Panc1 (cell line): ENCODE data around the gene C15orf62. TPM values are rescaled to one million over a fixed set of nuclear protein-coding genes. Genes with fewer than 3 reads are reported as not detected.

Experiments used
- ATAC-seq: fragments of 200-7000 bp; cut with Tn5 transposase; 2 replicates; pipeline ENCODE4 v1.9.1; 2020; ENCODE audit warnings: mild to moderate bottlenecking, moderate library complexity
- BruUV-seq: library from RNA; stranded (reverse); fragments of 400-500 nt; replicated peaks from 2 replicates; lab custom pipeline; 2021; lab: Mats Ljungman, UMichigan
- CTCF ChIA-PET: fragments of 300-600 bp; sonication (Branson Sonifier 250); formaldehyde crosslinking; loops from one replicate; lab custom pipeline; 2022; ENCODE audit warnings: antibody characterized with exemption; lab: Charles Lee
- POLR2A ChIA-PET: fragments of 300-600 bp; sonication (Branson Sonifier 250); formaldehyde crosslinking; loops from one replicate; lab custom pipeline; 2022; ENCODE audit warnings: antibody characterized with exemption; lab: Charles Lee
- DNase-seq: peaks from one replicate; pipeline ENCODE4 v3.0.0-alpha.2; 2010; ENCODE audit warnings: low read depth, low spot score
- H3K27ac ChIP-seq: 2 replicates; pipeline ENCODE4 v1.5.1; 2011; ENCODE audit warnings: mild to moderate bottlenecking, low read length, inconsistent platforms
- H3K27me3 ChIP-seq: fragments of 200-500 bp; sonication (Bioruptor generic); 2 replicates; pipeline ENCODE4 v1.6.0; 2014; ENCODE audit warnings: low read length, inconsistent platforms; ENCODE audit not compliant: control insufficient read depth, insufficient read depth
- H3K36me3 ChIP-seq: fragments of 200-500 bp; sonication (Bioruptor generic); 2 replicates; pipeline ENCODE4 v1.5.1; 2014; ENCODE audit warnings: inconsistent platforms, mild to moderate bottlenecking, low read length, moderate library complexity; ENCODE audit not compliant: control insufficient read depth, insufficient read depth
- H3K4me1 ChIP-seq: 2 replicates; pipeline ENCODE4 v1.5.1; 2011; ENCODE audit warnings: inconsistent platforms, mild to moderate bottlenecking, low read length, moderate library complexity; ENCODE audit not compliant: control insufficient read depth, insufficient read depth
- H3K4me3 ChIP-seq, 2 experiments: 2 replicates each; pipeline ENCODE4 v1.5.1; 2011 to 2012; ENCODE audit warnings: low read depth in 2 of 2, low read length in 2 of 2, mild to moderate bottlenecking in 2 of 2, inconsistent platforms in 1 of 2, moderate library complexity in 1 of 2
- H3K9me3 ChIP-seq: fragments of 200-500 bp; sonication (Bioruptor generic); 2 replicates; pipeline ENCODE4 v1.5.1; 2014; ENCODE audit warnings: low read depth, mild to moderate bottlenecking, inconsistent platforms, low read length, moderate library complexity; ENCODE audit not compliant: control insufficient read depth, insufficient read depth
- POLR2AphosphoS5 ChIP-seq: IDR thresholded peaks from 2 replicates; pipeline ENCODE4 v1.6.1; 2012; ENCODE audit warnings: mild to moderate bottlenecking, low read depth, low read length, moderate library complexity
- SIN3A ChIP-seq: IDR thresholded peaks from 2 replicates; pipeline ENCODE4 v1.6.1; 2012; ENCODE audit warnings: low read depth, mild to moderate bottlenecking, low read length, moderate library complexity, borderline replicate concordance; ENCODE audit not compliant: insufficient read depth
- TCF7L2 ChIP-seq: IDR thresholded peaks from 2 replicates; pipeline ENCODE4 v1.6.1; 2011; ENCODE audit warnings: mild to moderate bottlenecking, low read depth, low read length, inconsistent platforms
- in situ Hi-C: cut with HindIII; loops from 2 replicates; pipeline ENCODE4 v1.10.0; 2016; ENCODE audit warnings: low sequenced_read_pairs, low pct_unique_long_range_greater_than_20kb
- intact Hi-C: fragments of 100-400 bp; cut with micrococcal nuclease; formaldehyde crosslinking; loops from one replicate; pipeline ENCODE4 v1.10.0; 2022; ENCODE audit not compliant: unreplicated experiment
- total RNA-seq: library from RNA; stranded (reverse); gene quantifications from one replicate; pipeline ENCODE4 v1.2.1, GENCODE V29; 2021; ENCODE audit not compliant: unreplicated experiment
- TF ChIP-seq, protein P1 (sequence below), 2 experiments: IDR thresholded peaks; 2 replicates each; pipeline ENCODE4 v1.6.1; 2011 to 2012; ENCODE audit warnings: low read depth in 2 of 2, control low read depth in 1 of 2, low read length in 1 of 2, mild to moderate bottlenecking in 1 of 2, moderate library complexity in 1 of 2; ENCODE audit not compliant: insufficient read depth in 1 of 2
- TF ChIP-seq, protein P2 (sequence below): fragments of 450-650 bp; IDR thresholded peaks from 2 replicates; pipeline ENCODE4 v1.5.1; 2017; ENCODE audit warnings: mild to moderate bottlenecking

The C15orf62 gene
- total RNA-seq, 1 experiment from 2014 or later, result 0.33 TPM

DNA sequence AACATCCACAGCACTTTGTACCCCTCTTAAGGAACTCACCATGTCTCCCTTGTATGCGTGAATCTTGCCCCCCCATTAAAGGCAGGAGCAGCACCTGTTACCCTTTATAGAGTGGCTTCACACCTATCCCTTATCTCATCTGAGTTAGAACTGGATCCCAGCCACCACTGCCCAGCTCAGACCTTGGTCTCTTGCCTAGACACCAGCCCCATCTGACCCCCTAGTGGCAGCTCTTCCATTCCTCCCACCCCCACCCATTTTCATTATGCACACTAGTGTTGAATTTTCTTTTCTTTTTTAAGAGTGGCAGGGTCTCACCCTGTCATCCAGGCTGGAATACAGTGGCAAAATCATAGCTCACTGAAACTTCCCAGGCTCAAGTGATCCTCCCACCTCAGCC lies 33.9 kb downstream of the C15orf62 start:
- CTCF ChIA-PET, result interaction anchor here (0.7 kb wide), 1 partner anchor 34 kb away, joined by 4 read pairs; the partner anchor contains the start of gene C15orf62
- Histone ChIP-seq H3K4me3 (no peak overlapping the region), H3K27ac (no peak overlapping the region), H3K27me3 (no peaks in the 10 kb centered on the region), H3K4me1 (peaks cover 7% of the 10 kb centered on the region), H3K9me3 (no peaks in the 10 kb centered on the region), H3K36me3 (no peaks in the 10 kb centered on the region)
- BruUV-seq, result no TSS peak
- ATAC-seq (no peak), DNase-seq (no peak)
- in situ Hi-C loops (no loop called here), intact Hi-C loops (no loop called here)
- no peak for TF ChIP-seq SIN3A
- no peak for TF ChIP-seq TCF7L2
- TF ChIP-seq, protein P1, sequence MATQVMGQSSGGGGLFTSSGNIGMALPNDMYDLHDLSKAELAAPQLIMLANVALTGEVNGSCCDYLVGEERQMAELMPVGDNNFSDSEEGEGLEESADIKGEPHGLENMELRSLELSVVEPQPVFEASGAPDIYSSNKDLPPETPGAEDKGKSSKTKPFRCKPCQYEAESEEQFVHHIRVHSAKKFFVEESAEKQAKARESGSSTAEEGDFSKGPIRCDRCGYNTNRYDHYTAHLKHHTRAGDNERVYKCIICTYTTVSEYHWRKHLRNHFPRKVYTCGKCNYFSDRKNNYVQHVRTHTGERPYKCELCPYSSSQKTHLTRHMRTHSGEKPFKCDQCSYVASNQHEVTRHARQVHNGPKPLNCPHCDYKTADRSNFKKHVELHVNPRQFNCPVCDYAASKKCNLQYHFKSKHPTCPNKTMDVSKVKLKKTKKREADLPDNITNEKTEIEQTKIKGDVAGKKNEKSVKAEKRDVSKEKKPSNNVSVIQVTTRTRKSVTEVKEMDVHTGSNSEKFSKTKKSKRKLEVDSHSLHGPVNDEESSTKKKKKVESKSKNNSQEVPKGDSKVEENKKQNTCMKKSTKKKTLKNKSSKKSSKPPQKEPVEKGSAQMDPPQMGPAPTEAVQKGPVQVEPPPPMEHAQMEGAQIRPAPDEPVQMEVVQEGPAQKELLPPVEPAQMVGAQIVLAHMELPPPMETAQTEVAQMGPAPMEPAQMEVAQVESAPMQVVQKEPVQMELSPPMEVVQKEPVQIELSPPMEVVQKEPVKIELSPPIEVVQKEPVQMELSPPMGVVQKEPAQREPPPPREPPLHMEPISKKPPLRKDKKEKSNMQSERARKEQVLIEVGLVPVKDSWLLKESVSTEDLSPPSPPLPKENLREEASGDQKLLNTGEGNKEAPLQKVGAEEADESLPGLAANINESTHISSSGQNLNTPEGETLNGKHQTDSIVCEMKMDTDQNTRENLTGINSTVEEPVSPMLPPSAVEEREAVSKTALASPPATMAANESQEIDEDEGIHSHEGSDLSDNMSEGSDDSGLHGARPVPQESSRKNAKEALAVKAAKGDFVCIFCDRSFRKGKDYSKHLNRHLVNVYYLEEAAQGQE (IDR thresholded peaks at IDR 0.05; ENCODE audit: insufficient read depth in 1 of 2, low read depth in 2 of 2, low read length in 1 of 2), result no peak
- no peak for TF ChIP-seq POLR2AphosphoS5
- TF ChIP-seq, protein P2, sequence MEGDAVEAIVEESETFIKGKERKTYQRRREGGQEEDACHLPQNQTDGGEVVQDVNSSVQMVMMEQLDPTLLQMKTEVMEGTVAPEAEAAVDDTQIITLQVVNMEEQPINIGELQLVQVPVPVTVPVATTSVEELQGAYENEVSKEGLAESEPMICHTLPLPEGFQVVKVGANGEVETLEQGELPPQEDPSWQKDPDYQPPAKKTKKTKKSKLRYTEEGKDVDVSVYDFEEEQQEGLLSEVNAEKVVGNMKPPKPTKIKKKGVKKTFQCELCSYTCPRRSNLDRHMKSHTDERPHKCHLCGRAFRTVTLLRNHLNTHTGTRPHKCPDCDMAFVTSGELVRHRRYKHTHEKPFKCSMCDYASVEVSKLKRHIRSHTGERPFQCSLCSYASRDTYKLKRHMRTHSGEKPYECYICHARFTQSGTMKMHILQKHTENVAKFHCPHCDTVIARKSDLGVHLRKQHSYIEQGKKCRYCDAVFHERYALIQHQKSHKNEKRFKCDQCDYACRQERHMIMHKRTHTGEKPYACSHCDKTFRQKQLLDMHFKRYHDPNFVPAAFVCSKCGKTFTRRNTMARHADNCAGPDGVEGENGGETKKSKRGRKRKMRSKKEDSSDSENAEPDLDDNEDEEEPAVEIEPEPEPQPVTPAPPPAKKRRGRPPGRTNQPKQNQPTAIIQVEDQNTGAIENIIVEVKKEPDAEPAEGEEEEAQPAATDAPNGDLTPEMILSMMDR, result no peak
- POLR2A ChIA-PET, result interaction anchor here (0.5 kb wide), 1 partner anchor 471 kb away, joined by 3 read pairs; no protein-coding TSS in a partner anchor

DNA sequence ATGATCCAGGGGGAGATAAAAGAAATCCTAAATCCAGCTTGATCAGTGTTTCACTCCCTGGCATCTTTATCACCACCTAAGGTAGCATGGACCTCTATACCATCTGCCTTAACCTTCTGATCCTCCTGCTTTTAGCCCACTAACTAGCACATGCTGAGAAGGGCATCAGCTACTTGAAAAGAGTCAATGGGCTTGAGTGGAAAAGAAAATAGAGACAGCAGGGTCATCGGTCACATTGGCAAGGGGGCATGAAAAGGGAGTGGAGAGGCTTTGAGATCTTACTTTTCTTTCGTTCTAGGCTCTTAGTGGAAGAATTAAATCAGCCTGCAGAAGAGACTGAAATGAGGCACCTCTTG lies 36.9 kb downstream of the C15orf62 start:
- CTCF ChIA-PET, result interaction anchor here (0.6 to 2.0 kb wide), 4 partner anchors 24 to 85 kb away, joined by 3 to 4 read pairs (median 4); no protein-coding TSS in a partner anchor
- H3K4me1 ChIP-seq, result peaks cover 10% of the 10 kb centered on the region
- ATAC-seq (no peak), DNase-seq (no peak)
- intact Hi-C loops (no loop called here), in situ Hi-C loops (no loop called here)
- H3K27ac ChIP-seq, result peak overlapping the region; percentile 94
- TF ChIP-seq, protein P2, result no peak
- no peak for TF ChIP-seq POLR2AphosphoS5
- TF ChIP-seq TCF7L2, result no peak
- no peak for TF ChIP-seq SIN3A
- TF ChIP-seq, protein P1 (IDR thresholded peaks at IDR 0.05; ENCODE audit: insufficient read depth in 1 of 2, low read depth in 2 of 2, low read length in 1 of 2), result no peak
- H3K9me3 ChIP-seq, result no peaks in the 10 kb centered on the region
- H3K36me3 ChIP-seq, result no peaks in the 10 kb centered on the region
- POLR2A ChIA-PET, result interaction anchor here (0.6 kb wide), 1 partner anchor 88 kb away, joined by 5 read pairs; no protein-coding TSS in a partner anchor
- peak overlapping the region; percentile 86 to 90 for H3K4me3 ChIP-seq
- BruUV-seq, result no TSS peak
- H3K27me3 ChIP-seq, result no peaks in the 10 kb centered on the region
